Neural cell (in vitro differentiated cells): ENCODE measurements around the gene MDP1.

Source experiments
- EP300 ChIP-seq: fragments of 450-650 bp; conservative IDR thresholded peaks from 2 replicates; pipeline ENCODE4 v1.6.1; 2014; ENCODE audit warnings: antibody characterized with exemption, mild to moderate bottlenecking, moderate library complexity; ENCODE audit not compliant: poor library complexity, severe bottlenecking
- MXI1 ChIP-seq: fragments of 450-650 bp; conservative IDR thresholded peaks from 2 replicates; pipeline ENCODE4 v1.6.1; 2014; ENCODE audit warnings: antibody characterized with exemption, mild to moderate bottlenecking; ENCODE audit not compliant: poor library complexity, severe bottlenecking
- RAD21 ChIP-seq: fragments of 450-650 bp; conservative IDR thresholded peaks from 2 replicates; pipeline ENCODE4 v1.6.1; 2014; ENCODE audit warnings: antibody characterized with exemption, mild to moderate bottlenecking, moderate library complexity
- SMC3 ChIP-seq: fragments of 450-650 bp; conservative IDR thresholded peaks from 2 replicates; pipeline ENCODE4 v1.6.1; 2014; ENCODE audit warnings: antibody characterized with exemption, mild to moderate bottlenecking, moderate library complexity; ENCODE audit not compliant: poor library complexity
- TAF1 ChIP-seq: IDR thresholded peaks from 2 replicates; pipeline ENCODE4 v1.6.1; 2012; ENCODE audit warnings: low read depth
- TF ChIP-seq, protein P1 (sequence below): fragments of 450-650 bp; IDR thresholded peaks from 2 replicates; pipeline ENCODE4 v1.5.1; 2014; ENCODE audit warnings: antibody characterized with exemption, mild to moderate bottlenecking, moderate library complexity; ENCODE audit not compliant: poor library complexity, severe bottlenecking

- TF ChIP-seq RAD21, result no peak
- TF ChIP-seq, protein P1, sequence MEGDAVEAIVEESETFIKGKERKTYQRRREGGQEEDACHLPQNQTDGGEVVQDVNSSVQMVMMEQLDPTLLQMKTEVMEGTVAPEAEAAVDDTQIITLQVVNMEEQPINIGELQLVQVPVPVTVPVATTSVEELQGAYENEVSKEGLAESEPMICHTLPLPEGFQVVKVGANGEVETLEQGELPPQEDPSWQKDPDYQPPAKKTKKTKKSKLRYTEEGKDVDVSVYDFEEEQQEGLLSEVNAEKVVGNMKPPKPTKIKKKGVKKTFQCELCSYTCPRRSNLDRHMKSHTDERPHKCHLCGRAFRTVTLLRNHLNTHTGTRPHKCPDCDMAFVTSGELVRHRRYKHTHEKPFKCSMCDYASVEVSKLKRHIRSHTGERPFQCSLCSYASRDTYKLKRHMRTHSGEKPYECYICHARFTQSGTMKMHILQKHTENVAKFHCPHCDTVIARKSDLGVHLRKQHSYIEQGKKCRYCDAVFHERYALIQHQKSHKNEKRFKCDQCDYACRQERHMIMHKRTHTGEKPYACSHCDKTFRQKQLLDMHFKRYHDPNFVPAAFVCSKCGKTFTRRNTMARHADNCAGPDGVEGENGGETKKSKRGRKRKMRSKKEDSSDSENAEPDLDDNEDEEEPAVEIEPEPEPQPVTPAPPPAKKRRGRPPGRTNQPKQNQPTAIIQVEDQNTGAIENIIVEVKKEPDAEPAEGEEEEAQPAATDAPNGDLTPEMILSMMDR, result no peak
- TF ChIP-seq SMC3, result no peak
- TF ChIP-seq TAF1, result no peak
- TF ChIP-seq EP300, result no peak
- no peak for TF ChIP-seq MXI1
These were observed 37.3 kb downstream of the MDP1 start for GRCh38 chr14:24178399-24179178.
